Bladder microvascular endothelial cell (primary cell): ENCODE results near the gene SIRT7. TPM values are rescaled to one million over a fixed set of nuclear protein-coding genes. Genes with fewer than 3 reads are reported as not detected.

Experiments used
- total RNA-seq: library from RNA; depleted of rRNA; stranded (reverse); fragments of >200 nt; gene quantifications from 2 replicates; pipeline ENCODE4 v1.2.3, GENCODE V29; 2014

Gene SIRT7
- total RNA-seq: 21.1 and 22.8 TPM in 2 replicates

GRCh38 chr17:81917565-81918332 lies at the start of gene SIRT7:
TSS of gene SIRT7 (minus strand) at chr17:81918176. CDS start at chr17:81918131, 45 bp downstream.

GRCh38 chr17:81961087-81961511 lies 43.1 kb upstream of the SIRT7 start, which contains the start of gene NOTUM:
TSS of gene NOTUM (minus strand) at chr17:81961187. CDS start at chr17:81960909, 278 bp downstream.

GRCh38 chr17:81947189-81947588 lies 29.2 kb upstream of the SIRT7 start, which contains the start of gene MYADML2:
TSS of gene MYADML2 (minus strand) at chr17:81947233. CDS start at chr17:81941741, 5,492 bp downstream.

GRCh38 chr17:81927653-81928543 lies 9.9 kb upstream of the SIRT7 start, which contains the start of gene MAFG:
TSS of gene MAFG (minus strand) at chr17:81927735. CDS start at chr17:81923185, 4,550 bp downstream.

GRCh38 chr17:81911277-81911961 lies 6.6 kb downstream of the SIRT7 start, which contains the start of gene PCYT2:
TSS of gene PCYT2 (minus strand) at chr17:81911399. CDS start at chr17:81911355, 44 bp downstream.

GRCh38 chr17:81902023-81902652 lies 15.8 kb downstream of the SIRT7 start, which contains the start of gene NPB:
TSS of gene NPB (plus strand) at chr17:81902238. CDS start at chr17:81902278, 40 bp downstream.

GRCh38 chr17:81870981-81871386 lies 47.0 kb downstream of the SIRT7 start, which contains the start of gene ARHGDIA:
TSS of gene ARHGDIA (minus strand) at chr17:81871337. CDS start at chr17:81869930, 1,407 bp downstream.

Other genes starting within 250 kb of the SIRT7 start
- 17.8 and 25.3 TPM in 2 replicates for gene ARL16, start 234.4 kb downstream of the SIRT7 start, total RNA-seq
- gene HGS, start 234.2 kb downstream of the SIRT7 start, total RNA-seq: 51.5 and 85.7 TPM in 2 replicates
- 7.6 and 8.7 TPM in 2 replicates for gene MRPL12, start 214.8 kb downstream of the SIRT7 start, total RNA-seq
- 13.9 and 14.2 TPM in 2 replicates for gene SLC25A10, start 205.9 kb downstream of the SIRT7 start, total RNA-seq
- gene GCGR, start 114.0 kb downstream of the SIRT7 start, total RNA-seq: not detected in 2 replicates
- 120 and 122 TPM in 2 replicates for gene MCRIP1, start 84.9 kb downstream of the SIRT7 start, total RNA-seq
- gene PPP1R27, start 83.1 kb downstream of the SIRT7 start, total RNA-seq: not detected in 2 replicates
- gene P4HB, start 57.6 kb downstream of the SIRT7 start, total RNA-seq: 635 and 762 TPM in 2 replicates
- gene ARHGDIA, start 46.8 kb downstream of the SIRT7 start, total RNA-seq: 105 and 173 TPM in 2 replicates
- 167 and 225 TPM in 2 replicates for gene ALYREF, start 26.6 kb downstream of the SIRT7 start, total RNA-seq
- gene ANAPC11, start 26.5 kb downstream of the SIRT7 start, total RNA-seq: 128 and 151 TPM in 2 replicates
- 0.19 TPM in 1 of 2 replicates, not detected in the other for gene NPB, start 15.9 kb downstream of the SIRT7 start, total RNA-seq
- 39.6 and 48.7 TPM in 2 replicates for gene PCYT2, start 6.8 kb downstream of the SIRT7 start, total RNA-seq
- 12.0 and 22.8 TPM in 2 replicates for gene MAFG, start 9.6 kb upstream of the SIRT7 start, total RNA-seq
- 35.5 and 101 TPM in 2 replicates for gene PYCR1, start 19.1 kb upstream of the SIRT7 start, total RNA-seq
- gene MYADML2, start 29.1 kb upstream of the SIRT7 start, total RNA-seq: not detected in 2 replicates
- 0.19 TPM in 1 of 2 replicates, not detected in the other for gene NOTUM, start 43.0 kb upstream of the SIRT7 start, total RNA-seq
- 16.5 and 25.6 TPM in 2 replicates for gene ASPSCR1, start 59.5 kb upstream of the SIRT7 start, total RNA-seq
- gene CENPX, start 104.7 kb upstream of the SIRT7 start, total RNA-seq: 26.7 and 47.4 TPM in 2 replicates
- gene LRRC45, start 105.1 kb upstream of the SIRT7 start, total RNA-seq: 13.9 and 22.8 TPM in 2 replicates
- gene RAC3, start 113.5 kb upstream of the SIRT7 start, total RNA-seq: 13.1 and 14.3 TPM in 2 replicates
- gene DCXR, start 119.5 kb upstream of the SIRT7 start, total RNA-seq: 28.7 and 48.2 TPM in 2 replicates
- gene RFNG, start 133.6 kb upstream of the SIRT7 start, total RNA-seq: 17.0 and 29.6 TPM in 2 replicates
- gene GPS1, start 133.7 kb upstream of the SIRT7 start, total RNA-seq: 72.7 and 85.7 TPM in 2 replicates
- gene DUS1L, start 147.6 kb upstream of the SIRT7 start, total RNA-seq: 54.6 and 59.5 TPM in 2 replicates
- gene FASN, start 180.1 kb upstream of the SIRT7 start, total RNA-seq: 73.0 and 95.0 TPM in 2 replicates